G401.6 (cell line): ENCODE data around the gene ENTPD1.
"Not testable (repeated sequence)": the region's sequence is repeated elsewhere in the genome, so short reads cannot be mapped to it uniquely, and the experiment has no call there.

Source experiments
- FAIRE-seq: peaks from 2 replicates; lab custom pipeline; 2012; peaks lifted over from hg19 to GRCh38; lab: Jason Lieb, UNC

Gene ENTPD1

GRCh38 chr10:95759233-95759826 is 3.4 kb downstream of the ENTPD1 start:
- no peak for FAIRE-seq

- FAIRE-seq: no peak
Observed at GRCh38 chr10:95761939-95762492, 6.1 kb downstream of the ENTPD1 start.

GRCh38 chr10:95767884-95768556 is 12.1 kb downstream of the ENTPD1 start:
- FAIRE-seq: no peak

GRCh38 chr10:95770084-95770720 is 14.2 kb downstream of the ENTPD1 start:
- FAIRE-seq: no peak

GRCh38 chr10:95773454-95773853 is 17.5 kb downstream of the ENTPD1 start:
- not testable (repeated sequence) for FAIRE-seq

GRCh38 chr10:95777638-95778037 is 21.7 kb downstream of the ENTPD1 start:
- not testable (repeated sequence) for FAIRE-seq

- FAIRE-seq: no peak
Observed at GRCh38 chr10:95782318-95782717, 26.4 kb downstream of the ENTPD1 start.

GRCh38 chr10:95783741-95784140 is 27.8 kb downstream of the ENTPD1 start:
- no peak for FAIRE-seq

- no peak for FAIRE-seq
Observed at GRCh38 chr10:95784279-95784913, 28.4 kb downstream of the ENTPD1 start.

- no peak for FAIRE-seq
Observed at GRCh38 chr10:95785317-95785716, 29.4 kb downstream of the ENTPD1 start.

- FAIRE-seq: no peak
Observed at GRCh38 chr10:95785942-95786669, 30.1 kb downstream of the ENTPD1 start.

- FAIRE-seq: no peak
Observed at GRCh38 chr10:95787447-95787846, 31.5 kb downstream of the ENTPD1 start.

GRCh38 chr10:95788830-95789229 is 32.9 kb downstream of the ENTPD1 start:
- no peak for FAIRE-seq

- no peak for FAIRE-seq
Observed at GRCh38 chr10:95789902-95790301, 33.9 kb downstream of the ENTPD1 start.

- no peak for FAIRE-seq
Observed at GRCh38 chr10:95790982-95791381, 35.0 kb downstream of the ENTPD1 start.

- no peak for FAIRE-seq
Observed at GRCh38 chr10:95791425-95791979, 35.5 kb downstream of the ENTPD1 start.

- FAIRE-seq: no peak
Observed at GRCh38 chr10:95792211-95792780, 36.3 kb downstream of the ENTPD1 start.

- no peak for FAIRE-seq
Observed at GRCh38 chr10:95792874-95793285, 36.9 kb downstream of the ENTPD1 start.

- FAIRE-seq: no peak
Observed at GRCh38 chr10:95793401-95794045, 37.6 kb downstream of the ENTPD1 start.

- FAIRE-seq: no peak
Observed at GRCh38 chr10:95794195-95794594, 38.2 kb downstream of the ENTPD1 start.

GRCh38 chr10:95795602-95796001 is 39.6 kb downstream of the ENTPD1 start:
- FAIRE-seq: no peak
